NT2/D1 (cell line): ENCODE results near the gene RNF220.
"Not testable (repeated sequence)": the region's sequence is repeated elsewhere in the genome, so short reads cannot be mapped to it uniquely, and the experiment has no call there.

ENCODE experiments used
- DNase-seq: peaks from one replicate; pipeline ENCODE4 v3.0.0-alpha.2; 2011; ENCODE audit warnings: low read depth, low spot score
- H3K27me3 ChIP-seq: 2 replicates; pipeline ENCODE4 v1.6.0; 2011; ENCODE audit warnings: mild to moderate bottlenecking; ENCODE audit not compliant: insufficient read length, insufficient read depth
- H3K36me3 ChIP-seq: 2 replicates; pipeline ENCODE4 v1.6.1; 2011; ENCODE audit warnings: mild to moderate bottlenecking, low read length, mixed read lengths; ENCODE audit not compliant: insufficient read depth, insufficient read length
- H3K4me1 ChIP-seq: 2 replicates; pipeline ENCODE4 v1.5.1; 2011; ENCODE audit not compliant: insufficient read depth, insufficient read length
- H3K4me3 ChIP-seq: 2 replicates; pipeline ENCODE4 v1.5.1; 2011; ENCODE audit warnings: low read depth; ENCODE audit not compliant: insufficient read length
- H3K9ac ChIP-seq: 2 replicates; pipeline ENCODE4 v1.6.0; 2011; ENCODE audit warnings: low read depth; ENCODE audit not compliant: insufficient read length
- H3K9me3 ChIP-seq: 2 replicates; pipeline ENCODE4 v1.5.1; 2011; ENCODE audit warnings: mild to moderate bottlenecking, low read length; ENCODE audit not compliant: insufficient read depth
- SUZ12 ChIP-seq: IDR thresholded peaks from 2 replicates; pipeline ENCODE4 v1.6.1; 2011; ENCODE audit not compliant: insufficient read length, insufficient read depth; ENCODE audit errors: extremely low read depth
- YY1 ChIP-seq: IDR thresholded peaks from 2 replicates; pipeline ENCODE4 v1.6.1; 2011; ENCODE audit not compliant: insufficient read length, insufficient read depth
- ZNF274 ChIP-seq: IDR thresholded peaks from 2 replicates; pipeline ENCODE4 v1.6.1; 2011; ENCODE audit warnings: mild to moderate bottlenecking, low read depth, low read length

Gene RNF220

DNA sequence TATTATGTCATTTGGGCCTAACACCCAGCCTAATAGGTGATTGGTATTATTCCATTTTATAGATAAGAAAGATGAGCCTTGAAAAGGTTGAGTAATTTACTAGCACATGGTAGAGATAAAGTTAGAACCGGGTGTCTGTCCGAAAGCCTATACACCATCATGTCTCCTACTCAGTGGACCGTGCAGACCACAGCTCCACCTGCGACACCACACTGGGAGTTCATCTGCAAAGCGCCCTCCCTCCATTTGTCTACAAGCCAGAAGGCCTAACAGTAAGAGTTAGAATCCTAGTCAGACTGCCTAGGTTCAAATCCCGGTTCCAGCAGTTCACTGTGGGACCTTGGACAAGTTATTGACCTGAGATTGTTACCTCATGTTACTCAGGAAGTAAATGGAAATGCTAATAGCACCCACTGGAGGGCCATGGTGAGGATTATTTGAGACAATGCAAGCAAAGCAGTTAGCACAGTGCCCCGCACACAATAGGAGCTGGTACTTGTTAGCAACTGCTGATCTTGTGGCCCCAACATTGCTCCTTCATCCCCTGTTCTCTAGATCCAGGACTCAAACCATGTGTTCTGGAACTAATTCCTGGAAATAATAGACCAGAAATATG, 289.9 kb downstream of the RNF220 start:
- TF ChIP-seq SUZ12 (no peak), ZNF274 (no peak), YY1 (no peak)
- no peak overlapping the region for H3K9ac ChIP-seq

DNA sequence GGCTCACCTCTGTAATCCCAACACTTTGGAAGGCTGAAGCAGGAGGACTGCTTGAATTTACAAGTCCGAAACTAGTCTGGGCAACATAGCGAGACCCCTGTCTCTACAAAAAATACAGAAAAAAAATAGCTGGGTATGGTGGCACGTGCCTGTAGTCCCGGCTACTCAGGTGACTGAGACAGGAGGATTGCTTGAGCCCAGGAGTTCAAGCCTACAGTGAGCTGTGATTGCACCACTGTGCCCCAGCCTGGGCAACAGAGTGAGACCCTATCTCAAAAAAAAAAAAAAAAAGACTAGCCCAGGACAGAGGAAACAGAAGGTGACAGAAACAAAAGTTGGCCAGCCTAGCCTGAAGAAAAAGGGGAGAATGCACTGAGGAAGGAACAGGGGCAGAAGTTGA, 290.6 kb downstream of the RNF220 start:
- H3K4me1 ChIP-seq, result peaks cover 3% of the 10 kb centered on the region
- H3K27me3 ChIP-seq, result no peaks in the 10 kb centered on the region
- no peaks in the 10 kb centered on the region for H3K9me3 ChIP-seq
- DNase-seq, result no peak
- no peaks in the 10 kb centered on the region for H3K36me3 ChIP-seq
- TF ChIP-seq YY1 (no peak), SUZ12 (no peak), ZNF274 (no peak)
- no peak overlapping the region for H3K4me3 ChIP-seq
- no peak overlapping the region for H3K9ac ChIP-seq

More for the DNA sequence above, 289.9 kb downstream of the RNF220 start:
- Histone ChIP-seq H3K36me3 (no peaks in the 10 kb centered on the region), H3K4me3 (no peak overlapping the region), H3K9me3 (no peaks in the 10 kb centered on the region), H3K27me3 (no peaks in the 10 kb centered on the region), H3K4me1 (peaks cover 3% of the 10 kb centered on the region)
- DNase-seq, result no peak

DNA sequence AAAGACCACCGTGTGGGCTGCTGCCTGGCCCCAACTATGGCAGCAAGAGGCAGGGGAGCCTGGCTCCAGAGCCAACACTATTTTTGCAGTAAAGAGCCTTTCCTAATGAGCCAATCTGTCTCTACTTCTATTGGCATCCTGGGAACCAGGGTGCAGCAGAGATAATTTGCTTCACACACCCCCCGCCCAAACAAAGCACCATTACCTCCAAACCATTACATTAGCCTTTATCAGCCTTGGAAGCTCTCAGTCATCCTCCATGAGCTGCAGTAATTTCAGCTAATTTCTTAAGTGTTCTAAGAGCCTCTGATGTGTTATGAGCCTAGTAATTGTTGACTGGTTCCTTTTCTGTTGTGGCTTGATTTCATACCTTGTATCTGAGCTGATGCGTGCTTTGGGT, 291.0 kb downstream of the RNF220 start:
- Histone ChIP-seq H3K27me3 (no peaks in the 10 kb centered on the region), H3K4me3 (no peak overlapping the region), H3K9ac (no peak overlapping the region), H3K9me3 (no peaks in the 10 kb centered on the region), H3K36me3 (no peaks in the 10 kb centered on the region), H3K4me1 (peaks cover 3% of the 10 kb centered on the region)
- no peak for DNase-seq
- no peak for TF ChIP-seq YY1
- TF ChIP-seq ZNF274, result no peak
- TF ChIP-seq SUZ12, result no peak

DNA sequence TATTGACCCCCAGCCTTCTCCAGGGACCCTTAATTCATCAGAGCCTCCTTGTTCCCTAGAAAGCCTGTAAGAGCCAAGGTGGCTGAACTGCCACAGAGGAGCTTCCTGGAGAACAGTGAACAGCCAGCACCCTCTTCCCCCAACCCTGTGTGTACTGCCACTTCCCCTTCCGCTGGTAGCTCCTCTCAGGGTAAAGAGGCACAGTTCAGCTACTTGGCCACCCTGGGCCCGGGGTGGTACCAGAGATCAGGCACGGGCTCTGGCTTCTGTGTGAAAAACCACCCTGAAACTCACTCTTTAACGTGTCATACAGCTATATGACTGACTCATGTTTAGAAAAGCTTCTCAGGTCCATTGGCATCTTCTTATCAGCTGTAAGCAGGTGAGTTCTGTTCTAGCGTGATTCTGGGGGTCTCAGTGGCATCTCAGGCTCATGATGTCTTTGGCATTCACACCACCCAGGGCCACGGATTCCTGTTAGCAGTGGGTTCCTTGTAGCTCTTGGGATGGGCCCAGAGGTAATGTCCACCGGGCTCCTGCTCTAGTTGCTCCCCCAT, 291.8 kb downstream of the RNF220 start:
- DNase-seq, result no peak
- Histone ChIP-seq H3K36me3 (no peaks in the 10 kb centered on the region), H3K9ac (no peak overlapping the region), H3K27me3 (no peaks in the 10 kb centered on the region), H3K9me3 (no peaks in the 10 kb centered on the region), H3K4me1 (peaks cover 3% of the 10 kb centered on the region), H3K4me3 (no peak overlapping the region)
- TF ChIP-seq YY1, result no peak
- TF ChIP-seq SUZ12, result no peak
- TF ChIP-seq ZNF274, result no peak

DNA sequence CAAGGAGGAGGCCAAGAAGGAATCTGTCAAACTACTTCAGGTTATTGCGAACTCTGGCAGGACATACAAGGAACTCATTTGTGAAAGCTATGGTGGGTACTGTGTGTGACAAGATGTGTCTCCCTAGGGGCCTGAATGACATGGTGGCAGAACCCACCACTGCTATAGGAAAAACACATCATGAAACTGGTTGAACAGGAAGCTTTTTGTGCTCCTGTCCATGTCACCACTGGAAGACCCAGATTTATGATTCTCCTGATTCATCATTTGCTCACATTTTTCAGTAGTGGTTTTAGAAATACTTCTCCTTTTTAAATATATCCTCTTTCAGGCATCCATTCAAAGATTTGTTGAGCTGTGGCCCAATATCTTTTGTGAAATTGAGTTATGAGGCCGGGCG, 293.1 kb downstream of the RNF220 start:
- Histone ChIP-seq H3K36me3 (no peaks in the 10 kb centered on the region), H3K9ac (no peak overlapping the region), H3K4me3 (no peak overlapping the region), H3K9me3 (no peaks in the 10 kb centered on the region), H3K27me3 (no peaks in the 10 kb centered on the region), H3K4me1 (peaks cover 3% of the 10 kb centered on the region)
- TF ChIP-seq SUZ12, result no peak
- TF ChIP-seq YY1, result no peak
- TF ChIP-seq ZNF274, result no peak
- no peak for DNase-seq

DNA sequence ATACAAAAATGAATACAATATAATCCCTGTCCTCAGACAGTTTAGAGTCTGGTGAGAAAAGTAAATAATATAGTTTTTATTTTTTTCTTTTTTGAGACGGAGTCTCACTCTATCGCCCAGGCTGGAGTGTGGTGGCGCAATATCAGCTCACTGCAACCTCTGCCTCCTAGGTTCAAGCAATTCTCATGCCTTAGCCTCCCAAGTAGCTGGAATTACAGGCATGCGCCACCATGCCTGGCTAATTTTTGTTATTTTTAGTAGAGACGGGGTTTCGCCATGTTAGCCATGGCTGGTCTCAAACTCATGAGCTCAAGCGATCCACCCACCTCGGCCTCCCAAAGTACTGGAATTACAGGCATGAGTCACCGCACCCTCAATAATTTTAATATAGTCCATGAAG, 294.3 kb downstream of the RNF220 start:
- not testable (repeated sequence) for H3K36me3 ChIP-seq, H3K4me1 ChIP-seq, H3K9ac ChIP-seq, DNase-seq, H3K9me3 ChIP-seq, H3K27me3 ChIP-seq, H3K4me3 ChIP-seq

DNA sequence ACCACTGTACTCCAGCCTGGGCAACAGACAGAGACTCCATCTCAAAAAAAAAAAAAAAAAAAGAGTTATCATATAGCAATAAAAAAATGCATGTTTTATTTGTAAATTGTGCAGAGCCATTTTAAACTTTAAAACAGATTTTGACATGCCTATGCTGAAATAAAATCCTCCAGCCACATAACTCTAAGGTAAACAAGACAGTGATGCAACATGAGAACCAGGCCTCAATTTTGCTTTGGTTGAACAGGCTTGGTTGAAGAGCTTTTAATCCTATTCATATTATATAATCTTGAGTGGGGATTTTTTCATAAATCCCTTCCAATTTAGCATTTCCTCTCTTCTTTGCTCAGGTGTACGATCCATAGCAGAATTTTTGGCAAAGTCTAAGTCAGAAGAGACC, 295.5 kb downstream of the RNF220 start:
- Histone ChIP-seq H3K4me3 (no peak overlapping the region), H3K9ac (no peak overlapping the region), H3K4me1 (peaks cover 3% of the 10 kb centered on the region), H3K36me3 (no peaks in the 10 kb centered on the region), H3K9me3 (no peaks in the 10 kb centered on the region), H3K27me3 (no peaks in the 10 kb centered on the region)
- TF ChIP-seq SUZ12, result no peak
- TF ChIP-seq YY1, result no peak
- no peak for TF ChIP-seq ZNF274
- no peak for DNase-seq
